Measurements from ENCODE around the gene HDDC2.

Gene HDDC2

GRCh38 chr6:125273251-125273650 lies 28.5 kb downstream of the HDDC2 start:
- no peak overlapping the region for H3K4me3 ChIP-seq (ENCODE audit: low read length)
- H3K4me2 ChIP-seq (ENCODE audit: low read length) = no peak overlapping the region
- no peaks in the 10 kb centered on the region for H3K9me3 ChIP-seq (ENCODE audit: control insufficient read depth, insufficient read depth, low read length)
- TF ChIP-seq EZH2phosphoT487 (IDR thresholded peaks at IDR 0.05; ENCODE audit: borderline replicate concordance, low read length) = no peak
- TF ChIP-seq, protein P1, sequence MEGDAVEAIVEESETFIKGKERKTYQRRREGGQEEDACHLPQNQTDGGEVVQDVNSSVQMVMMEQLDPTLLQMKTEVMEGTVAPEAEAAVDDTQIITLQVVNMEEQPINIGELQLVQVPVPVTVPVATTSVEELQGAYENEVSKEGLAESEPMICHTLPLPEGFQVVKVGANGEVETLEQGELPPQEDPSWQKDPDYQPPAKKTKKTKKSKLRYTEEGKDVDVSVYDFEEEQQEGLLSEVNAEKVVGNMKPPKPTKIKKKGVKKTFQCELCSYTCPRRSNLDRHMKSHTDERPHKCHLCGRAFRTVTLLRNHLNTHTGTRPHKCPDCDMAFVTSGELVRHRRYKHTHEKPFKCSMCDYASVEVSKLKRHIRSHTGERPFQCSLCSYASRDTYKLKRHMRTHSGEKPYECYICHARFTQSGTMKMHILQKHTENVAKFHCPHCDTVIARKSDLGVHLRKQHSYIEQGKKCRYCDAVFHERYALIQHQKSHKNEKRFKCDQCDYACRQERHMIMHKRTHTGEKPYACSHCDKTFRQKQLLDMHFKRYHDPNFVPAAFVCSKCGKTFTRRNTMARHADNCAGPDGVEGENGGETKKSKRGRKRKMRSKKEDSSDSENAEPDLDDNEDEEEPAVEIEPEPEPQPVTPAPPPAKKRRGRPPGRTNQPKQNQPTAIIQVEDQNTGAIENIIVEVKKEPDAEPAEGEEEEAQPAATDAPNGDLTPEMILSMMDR (IDR thresholded peaks at IDR 0.05; ENCODE audit: low read depth, low read length, poor library complexity, severe bottlenecking) = no peak
- peaks cover 56% of the 10 kb centered on the region for H3K36me3 ChIP-seq (ENCODE audit: control insufficient read depth, low read length)
- H3F3A ChIP-seq (ENCODE audit: control insufficient read depth, insufficient read depth) = no peaks in the 10 kb centered on the region
- H3K27ac ChIP-seq (ENCODE audit: low read depth, low read length) = no peak overlapping the region
- no peaks in the 10 kb centered on the region for H3K27me3 ChIP-seq (ENCODE audit: control insufficient read depth, low read length)
- H3K4me1 ChIP-seq (ENCODE audit: control insufficient read depth, low read length) = no peaks in the 10 kb centered on the region
- no peaks in the 10 kb centered on the region for H3K9me2 ChIP-seq (replicated peaks; ENCODE audit: control insufficient read depth, low read length)
- H3K79me2 ChIP-seq (ENCODE audit: control insufficient read depth, low read length) = no peaks in the 10 kb centered on the region
- no peaks in the 10 kb centered on the region for H4K20me1 ChIP-seq (ENCODE audit: control insufficient read depth, insufficient read depth, low read depth, low read length)

DNA sequence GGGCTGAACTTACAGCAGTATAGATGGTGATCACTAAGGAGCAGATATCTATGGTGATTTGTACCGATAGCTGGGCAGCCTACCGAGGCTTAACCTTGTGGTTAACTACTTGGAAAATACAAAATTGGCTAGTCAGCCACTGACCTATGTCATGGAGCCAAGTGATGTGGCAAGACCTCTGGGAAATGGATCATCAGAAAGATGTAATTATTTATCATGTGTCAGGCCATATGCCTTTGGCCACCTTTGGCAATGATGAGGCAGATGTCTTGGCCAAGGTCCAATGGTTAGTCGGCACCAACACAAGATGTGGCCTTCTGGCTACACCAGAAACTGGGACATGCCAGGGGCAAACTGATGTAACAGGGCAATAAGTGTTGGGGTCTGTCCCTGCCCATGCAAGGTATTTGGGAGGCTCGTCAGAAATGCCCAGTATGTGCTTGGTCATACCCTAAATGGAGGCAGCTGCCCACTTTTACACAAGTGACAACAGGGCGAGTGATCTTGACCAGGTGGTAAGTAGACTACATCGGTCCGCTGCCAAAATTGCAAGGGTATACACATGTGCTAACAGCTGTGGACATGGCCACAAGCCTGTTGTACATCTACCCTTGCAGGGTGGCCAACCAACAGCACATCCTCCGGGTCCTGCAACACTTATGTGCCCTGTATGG lies 30.1 kb downstream of the HDDC2 start:
- Histone ChIP-seq H3K27me3 (ENCODE audit: control insufficient read depth, low read length) (no peaks in the 10 kb centered on the region), H3K4me3 (ENCODE audit: low read length) (no peak overlapping the region), H3F3A (ENCODE audit: control insufficient read depth, insufficient read depth) (no peaks in the 10 kb centered on the region), H3K4me1 (ENCODE audit: control insufficient read depth, low read length) (no peaks in the 10 kb centered on the region), H3K27ac (ENCODE audit: low read depth, low read length) (no peak overlapping the region), H3K9me3 (ENCODE audit: control insufficient read depth, insufficient read depth, low read length) (no peaks in the 10 kb centered on the region), H3K79me2 (ENCODE audit: control insufficient read depth, low read length) (no peaks in the 10 kb centered on the region), H3K36me3 (ENCODE audit: control insufficient read depth, low read length) (peaks cover 41% of the 10 kb centered on the region), H3K9me2 (replicated peaks; ENCODE audit: control insufficient read depth, low read length) (no peaks in the 10 kb centered on the region), H4K20me1 (ENCODE audit: control insufficient read depth, insufficient read depth, low read depth, low read length) (no peaks in the 10 kb centered on the region), H3K4me2 (ENCODE audit: low read length) (no peak overlapping the region)
- TF ChIP-seq, protein P1 (IDR thresholded peaks at IDR 0.05; ENCODE audit: low read depth, low read length, poor library complexity, severe bottlenecking) = no peak
- TF ChIP-seq EZH2phosphoT487 (IDR thresholded peaks at IDR 0.05; ENCODE audit: borderline replicate concordance, low read length) = no peak

DNA sequence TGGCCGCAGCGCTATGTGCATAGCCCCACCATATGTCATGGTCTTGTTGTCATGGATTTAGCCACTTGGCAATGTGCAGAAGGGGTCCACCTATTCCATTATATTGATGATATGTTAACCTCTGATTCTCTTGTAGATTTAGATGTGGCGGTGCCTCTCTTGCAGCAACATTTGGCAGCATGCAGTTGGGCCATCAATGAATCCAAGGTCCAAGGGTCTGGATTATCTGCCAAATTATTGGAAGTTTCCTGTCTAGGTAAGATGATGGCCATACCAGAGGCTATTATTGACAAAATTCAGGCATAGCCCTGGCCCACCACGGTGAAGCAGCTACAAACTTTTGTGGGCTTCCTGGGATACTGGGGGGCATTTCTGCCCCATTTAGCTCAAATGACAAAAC lies 31.4 kb downstream of the HDDC2 start:
- Histone ChIP-seq H3K36me3 (ENCODE audit: control insufficient read depth, low read length) (peaks cover 30% of the 10 kb centered on the region), H3K4me2 (ENCODE audit: low read length) (no peak overlapping the region), H3K4me1 (ENCODE audit: control insufficient read depth, low read length) (no peaks in the 10 kb centered on the region), H3K79me2 (ENCODE audit: control insufficient read depth, low read length) (no peaks in the 10 kb centered on the region), H3K27me3 (ENCODE audit: control insufficient read depth, low read length) (no peaks in the 10 kb centered on the region), H3F3A (ENCODE audit: control insufficient read depth, insufficient read depth) (no peaks in the 10 kb centered on the region), H3K4me3 (ENCODE audit: low read length) (no peak overlapping the region), H3K27ac (ENCODE audit: low read depth, low read length) (no peak overlapping the region), H3K9me2 (replicated peaks; ENCODE audit: control insufficient read depth, low read length) (no peaks in the 10 kb centered on the region), H3K9me3 (ENCODE audit: control insufficient read depth, insufficient read depth, low read length) (no peaks in the 10 kb centered on the region), H4K20me1 (ENCODE audit: control insufficient read depth, insufficient read depth, low read depth, low read length) (no peaks in the 10 kb centered on the region)
- TF ChIP-seq, protein P1 (IDR thresholded peaks at IDR 0.05; ENCODE audit: low read depth, low read length, poor library complexity, severe bottlenecking) = no peak
- TF ChIP-seq EZH2phosphoT487 (IDR thresholded peaks at IDR 0.05; ENCODE audit: borderline replicate concordance, low read length) = no peak
